Measurements from ENCODE around the gene TM2D3.
A peak's percentile ranks its signal among the peaks of the same experiment; 100 is the strongest.

TM2D3 gene, protein sequence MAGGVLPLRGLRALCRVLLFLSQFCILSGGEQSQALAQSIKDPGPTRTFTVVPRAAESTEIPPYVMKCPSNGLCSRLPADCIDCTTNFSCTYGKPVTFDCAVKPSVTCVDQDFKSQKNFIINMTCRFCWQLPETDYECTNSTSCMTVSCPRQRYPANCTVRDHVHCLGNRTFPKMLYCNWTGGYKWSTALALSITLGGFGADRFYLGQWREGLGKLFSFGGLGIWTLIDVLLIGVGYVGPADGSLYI

GRCh38 chr15:101652098-101652785, at the start of gene TM2D3:
TM2D3 (minus strand) TSS chr15:101652381; CDS start chr15:101652361, 20 bp downstream.
- peak within 1 kb of the TSS; percentile 95 for H3K4me3 ChIP-seq (ENCODE audit: low read length)
- TF ChIP-seq CTCF (conservative IDR thresholded peaks at IDR 0.05; ENCODE audit: low read depth, low read length), result peak; percentile 69

GRCh38 chr15:101698314-101698713, 46.1 kb upstream of the TM2D3 start:
- H3K4me3 ChIP-seq (ENCODE audit: low read length), result no peak overlapping the region

More at GRCh38 chr15:101652098-101652785, at the start of gene TM2D3:
- DNase-seq (ENCODE audit: low read depth), result peak; percentile 51

DNA sequence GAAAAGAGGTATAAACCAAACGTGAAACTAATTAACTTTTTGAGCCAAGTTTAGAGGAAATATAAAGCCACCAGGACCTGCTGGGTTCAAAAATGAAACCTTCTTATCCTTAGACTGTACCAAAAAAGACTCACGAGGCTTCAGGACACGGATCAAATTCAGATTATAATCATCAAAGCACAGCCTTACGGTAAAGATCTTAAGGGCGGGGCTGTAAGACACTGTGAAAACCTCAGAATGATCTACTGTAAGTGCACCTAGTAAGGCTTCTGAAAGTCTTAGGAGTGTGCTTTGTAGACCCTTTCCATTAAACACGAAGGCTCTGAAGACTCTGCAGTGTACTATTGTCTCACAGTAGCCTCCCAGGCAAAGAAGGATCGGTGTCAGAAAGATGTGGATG, 45.3 kb upstream of the TM2D3 start:
- no peak for DNase-seq (ENCODE audit: low read depth)
- H3K4me3 ChIP-seq (ENCODE audit: low read length), result no peak overlapping the region
- TF ChIP-seq CTCF (conservative IDR thresholded peaks at IDR 0.05; ENCODE audit: low read depth, low read length), result no peak

More at GRCh38 chr15:101698314-101698713, 46.1 kb upstream of the TM2D3 start:
- no peak for DNase-seq (ENCODE audit: low read depth)
- no peak for TF ChIP-seq CTCF (conservative IDR thresholded peaks at IDR 0.05; ENCODE audit: low read depth, low read length)

GRCh38 chr15:101696829-101697228, 44.6 kb upstream of the TM2D3 start:
- no peak for TF ChIP-seq CTCF (conservative IDR thresholded peaks at IDR 0.05; ENCODE audit: low read depth, low read length)
- DNase-seq (ENCODE audit: low read depth), result no peak
- H3K4me3 ChIP-seq (ENCODE audit: low read length), result no peak overlapping the region

DNA sequence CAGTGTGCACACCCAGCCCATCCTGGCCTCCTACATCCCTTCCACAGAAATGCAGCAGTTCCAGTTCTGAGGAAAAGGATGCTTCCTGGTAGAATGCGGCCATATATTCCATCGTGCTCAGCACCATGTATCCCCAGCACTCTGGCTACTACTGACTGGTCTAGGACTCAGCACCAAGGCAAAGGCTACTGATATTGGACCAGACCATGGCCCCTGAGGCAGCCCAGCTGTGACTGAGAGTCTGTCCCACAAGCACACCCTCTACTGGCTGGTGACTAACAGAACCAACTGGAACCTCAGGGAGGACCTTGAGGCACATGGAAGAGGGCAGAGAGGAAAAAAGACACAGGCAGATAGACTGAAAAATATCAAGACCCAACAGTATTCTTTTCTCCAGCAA, 42.1 kb upstream of the TM2D3 start:
- no peak for DNase-seq (ENCODE audit: low read depth)
- TF ChIP-seq CTCF (conservative IDR thresholded peaks at IDR 0.05; ENCODE audit: low read depth, low read length), result no peak
- no peak overlapping the region for H3K4me3 ChIP-seq (ENCODE audit: low read length)

- no peak for TF ChIP-seq CTCF (conservative IDR thresholded peaks at IDR 0.05; ENCODE audit: low read depth, low read length)
- DNase-seq (ENCODE audit: low read depth), result no peak
- H3K4me3 ChIP-seq (ENCODE audit: low read length), result no peak overlapping the region
These were observed 40.8 kb upstream of the TM2D3 start for GRCh38 chr15:101692801-101693598.
